Endothelial cell of umbilical vein (primary cell): ENCODE results near the gene CBFA2T3. TPM values are rescaled to one million over a fixed set of nuclear protein-coding genes. Genes with fewer than 3 reads are reported as not detected.

ENCODE experiments used
- BruUV-seq: library from RNA; stranded (reverse); fragments of 400-500 nt; replicated peaks from 2 replicates; lab custom pipeline; 2021; lab: Mats Ljungman, UMichigan
- CTCF ChIA-PET: fragments of 300-600, 350-600 bp; sonication (Branson Sonifier 250); formaldehyde crosslinking; loops from one replicate; lab custom pipeline; 2021; ENCODE audit warnings: antibody characterized with exemption, inconsistent platforms; lab: Charles Lee
- POLR2A ChIA-PET: fragments of 300-600, 350-600 bp; sonication (Branson Sonifier 250); formaldehyde crosslinking; loops from one replicate; lab custom pipeline; 2021; ENCODE audit warnings: antibody characterized with exemption, inconsistent platforms; lab: Charles Lee
- DNase-seq: peaks from one replicate; pipeline ENCODE4 v3.0.0-alpha.2; 2011; ENCODE audit warnings: low read depth, low spot score
- FAIRE-seq: peaks from 2 replicates; lab custom pipeline; 2011; peaks lifted over from hg19 to GRCh38; lab: Jason Lieb, UNC
- H2AFZ ChIP-seq: 2 replicates; pipeline ENCODE4 v1.6.0; 2012; ENCODE audit warnings: low read depth, low read length, control low read depth, inconsistent platforms
- H3K27ac ChIP-seq: 2 replicates; pipeline ENCODE4 v1.5.1; 2011; ENCODE audit warnings: low read depth, mild to moderate bottlenecking, control low read depth, low read length, moderate library complexity; ENCODE audit not compliant: insufficient read depth
- H3K27me3 ChIP-seq, 2 experiments: 2 replicates each; pipeline versions ENCODE4 v1.6.0 to v1.6.1; 2011; ENCODE audit warnings: low read length in 2 of 2, mixed read lengths in 1 of 2; ENCODE audit not compliant: control insufficient read depth in 2 of 2, insufficient read depth in 2 of 2
- H3K36me3 ChIP-seq, 2 experiments: 2 replicates in 1 of 2; 3 replicates in 1 of 2; pipeline ENCODE4 v1.5.1; 2011; ENCODE audit warnings: low read length in 2 of 2, mild to moderate bottlenecking in 1 of 2, moderate library complexity in 1 of 2; ENCODE audit not compliant: control insufficient read depth in 2 of 2, insufficient read depth in 2 of 2; ENCODE audit errors: extremely low read depth in 1 of 2
- H3K4me1 ChIP-seq: 3 replicates; pipeline ENCODE4 v1.5.1; 2011; ENCODE audit warnings: mild to moderate bottlenecking, low read length; ENCODE audit not compliant: control insufficient read depth, insufficient read depth; ENCODE audit errors: extremely low read depth
- H3K4me2 ChIP-seq: 2 replicates; pipeline ENCODE4 v1.6.1; 2011; ENCODE audit warnings: low read length, control low read depth, mixed read lengths; ENCODE audit not compliant: insufficient read depth
- H3K4me3 ChIP-seq, 3 experiments: fragments of 200-600 bp in 1 of 3; sonication (generic), shearing (Covaris generic) in 1 of 3; replicated peaks in 1 of 3; 2 replicates each; pipeline ENCODE4 v1.5.1; 2011 to 2016; ENCODE audit warnings: control low read depth in 3 of 3, low read length in 3 of 3, mild to moderate bottlenecking in 2 of 3, inconsistent platforms in 1 of 3, low read depth in 1 of 3, moderate library complexity in 1 of 3; ENCODE audit not compliant: insufficient read depth in 1 of 3
- H3K79me2 ChIP-seq: 2 replicates; pipeline ENCODE4 v1.6.0; 2012; ENCODE audit warnings: low read length, inconsistent platforms; ENCODE audit not compliant: control insufficient read depth, insufficient read depth
- H3K9ac ChIP-seq: replicated peaks from 2 replicates; pipeline ENCODE3; 2011; ENCODE audit warnings: low read length, control low read depth; ENCODE audit not compliant: insufficient read depth; ENCODE audit errors: extremely low read depth
- H3K9me1 ChIP-seq: replicated peaks from 3 replicates; pipeline ENCODE4 v1.6.0; 2011; ENCODE audit warnings: mild to moderate bottlenecking, low read length; ENCODE audit not compliant: control insufficient read depth, insufficient read depth; ENCODE audit errors: extremely low read depth
- H3K9me3 ChIP-seq: replicated peaks from 2 replicates; pipeline ENCODE4 v1.5.1; 2012; ENCODE audit warnings: low read length, inconsistent platforms; ENCODE audit not compliant: control insufficient read depth, insufficient read depth
- H4K20me1 ChIP-seq: replicated peaks from 2 replicates; pipeline ENCODE3; 2011; ENCODE audit warnings: mild to moderate bottlenecking, low read length; ENCODE audit not compliant: control insufficient read depth, insufficient read depth; ENCODE audit errors: extremely low read depth
- CTCF ChIP-seq, 2 donors: IDR thresholded peaks; 1 replicate in 1 of 2; 2 replicates in 1 of 2; pipeline ENCODE4 v1.5.1; 2011; ENCODE audit warnings: low read length in 2 of 2, mild to moderate bottlenecking in 2 of 2, moderate library complexity in 2 of 2, control low read depth in 1 of 2, inconsistent platforms in 1 of 2, low read depth in 1 of 2; ENCODE audit not compliant: insufficient read depth in 1 of 2; ENCODE audit errors: extremely low read depth in 1 of 2
- EZH2 ChIP-seq: IDR thresholded peaks from 2 replicates; pipeline ENCODE4 v1.6.1; 2012; ENCODE audit warnings: borderline replicate concordance, low read depth, mild to moderate bottlenecking, moderate library complexity, low read length, inconsistent platforms; ENCODE audit not compliant: severe bottlenecking
- FOS ChIP-seq: IDR thresholded peaks from 2 replicates; pipeline ENCODE4 v1.6.1; 2011; ENCODE audit warnings: mild to moderate bottlenecking, low read length, moderate library complexity, borderline replicate concordance; ENCODE audit not compliant: insufficient read depth
- GATA2 ChIP-seq: IDR thresholded peaks from 2 replicates; pipeline ENCODE4 v1.7.0; 2011; ENCODE audit warnings: low read depth, mild to moderate bottlenecking, moderate library complexity, mixed read lengths, low read length; ENCODE audit not compliant: insufficient read length, insufficient read depth
- JUN ChIP-seq: IDR thresholded peaks from 2 replicates; pipeline ENCODE4 v1.6.1; 2011; ENCODE audit warnings: borderline replicate concordance, low read depth; ENCODE audit not compliant: insufficient read length, insufficient read depth
- MYC ChIP-seq: IDR thresholded peaks from one replicate; pipeline ENCODE4 v1.6.1; 2011; ENCODE audit warnings: mild to moderate bottlenecking, low read depth, low read length
- POLR2A ChIP-seq: IDR thresholded peaks from 2 replicates; pipeline ENCODE4 v1.6.1; 2012; ENCODE audit warnings: low read depth, mild to moderate bottlenecking, control low read depth, low read length
- POLR2AphosphoS5 ChIP-seq: IDR thresholded peaks from 2 replicates; pipeline ENCODE4 v1.6.1; 2012; ENCODE audit warnings: low read depth, mild to moderate bottlenecking, control low read depth, low read length, moderate library complexity; ENCODE audit not compliant: insufficient read depth
- dilution Hi-C: fragments of 300-500 bp; cut with MboI; formaldehyde crosslinking; loops from one replicate; pipeline ENCODE4 v1.15.0; 2019; ENCODE audit warnings: low sequenced_read_pairs; ENCODE audit not compliant: extremely low pct_ligation_motif_present
- intact Hi-C: fragments of 100-400 bp; cut with micrococcal nuclease; formaldehyde crosslinking; loops from one replicate; pipeline ENCODE4 v1.10.0; 2022
- polyA plus RNA-seq, 4 experiments: library from polyadenylated mRNA; depleted of rRNA in 3 of 4; stranded (reverse) in 3 of 4; unstranded in 1 of 4; fragments of >200 nt; gene quantifications; 2 replicates each; pipeline versions ENCODE4 v1.2.1 to v1.2.3, GENCODE V29; 2011 to 2012; ENCODE audit warnings: missing spikeins in 1 of 4
- total RNA-seq: library from RNA; stranded (reverse); gene quantifications from 2 replicates; pipeline ENCODE4 v1.2.3, GENCODE V29; 2021
- TF ChIP-seq, protein P1 (sequence below): IDR thresholded peaks from 2 replicates; pipeline ENCODE4 v1.6.1; 2011; ENCODE audit not compliant: insufficient read depth, insufficient read length

The CBFA2T3 gene
- total and polyA plus RNA-seq, 2 donors (not counting 3 experiments of a cell fraction or from before 2014, with no cell fraction given) = not detected

DNA sequence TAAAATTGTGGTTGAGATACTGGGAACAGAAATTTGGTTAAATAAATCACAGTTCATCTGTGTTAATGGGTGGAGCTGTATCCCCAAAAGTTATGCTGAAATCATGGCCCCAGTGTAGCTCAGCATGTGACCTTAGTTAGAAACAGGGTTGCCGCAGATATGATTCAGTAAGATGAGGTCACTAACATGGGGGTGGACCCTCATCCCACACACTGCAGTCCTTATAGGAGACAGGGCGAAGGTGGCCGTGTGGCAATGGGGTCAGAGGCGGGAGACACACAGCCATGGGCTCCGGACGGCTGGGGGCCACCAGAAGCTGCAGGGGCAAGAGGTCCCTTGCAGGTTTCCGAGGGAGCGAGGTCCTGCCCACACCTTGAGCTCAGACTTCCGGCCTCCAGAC is 130.9 kb downstream of the CBFA2T3 start:
- DNase-seq = no peak
- H3K9ac ChIP-seq = no peak overlapping the region
- TF ChIP-seq EZH2 (no peak), MYC (no peak), FOS (no peak), POLR2A (no peak), POLR2AphosphoS5 (no peak), JUN (no peak), CTCF (IDR thresholded peaks at IDR 0.05; ENCODE audit: extremely low read depth in 1 of 2, insufficient read depth in 1 of 2, low read depth in 1 of 2, low read length in 2 of 2) (no peak), GATA2 (no peak)
- TF ChIP-seq, protein P1, sequence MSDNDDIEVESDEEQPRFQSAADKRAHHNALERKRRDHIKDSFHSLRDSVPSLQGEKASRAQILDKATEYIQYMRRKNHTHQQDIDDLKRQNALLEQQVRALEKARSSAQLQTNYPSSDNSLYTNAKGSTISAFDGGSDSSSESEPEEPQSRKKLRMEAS = no peak
- no peaks in the 10 kb centered on the region for H4K20me1 ChIP-seq
- ChIA-PET CTCF (interaction anchor here (0.6 to 1.5 kb wide), 4 partner anchors 11 to 350 kb away, joined by 3 to 5 read pairs (median 4); partner anchors contain the start of genes GALNS and TRAPPC2L), POLR2A (no interaction called here)
- no peaks in the 10 kb centered on the region for H3K9me1 ChIP-seq
- dilution Hi-C loops (no loop called here), intact Hi-C loops (no loop called here)
- H3K4me3 ChIP-seq = no peak overlapping the region
- no peaks in the 10 kb centered on the region for H3K79me2 ChIP-seq
- no peaks in the 10 kb centered on the region for H3K27me3 ChIP-seq
- H3K36me3 ChIP-seq = peaks cover 0 to 5% of the 10 kb centered on the region in 2 experiments
- no TSS peak for BruUV-seq
- no peak overlapping the region for H3K27ac ChIP-seq
- no peak overlapping the region for H2AFZ ChIP-seq
- FAIRE-seq = no peak
- no peak overlapping the region for H3K4me2 ChIP-seq
- H3K9me3 ChIP-seq = no peaks in the 10 kb centered on the region
- H3K4me1 ChIP-seq = no peaks in the 10 kb centered on the region
